A549 (cell line): ENCODE results near the gene EVC2.

ENCODE experiments used
- CTCF ChIP-seq: fragments of >200 bp; sonication (Bioruptor Twin); formaldehyde crosslinking; IDR thresholded peaks from 3 replicates; pipeline ENCODE4 v1.5.1; 2016
- POLR2A ChIP-seq: IDR thresholded peaks from 2 replicates; pipeline ENCODE4 v1.6.1; 2012; ENCODE audit warnings: mild to moderate bottlenecking, low read length
- SREBF2 ChIP-seq: fragments of 450-650 bp; IDR thresholded peaks from 2 replicates; pipeline ENCODE4 v1.6.1; 2014; ENCODE audit warnings: mild to moderate bottlenecking, moderate library complexity

GRCh38 chr4:5705647-5706320, 2.6 kb downstream of the EVC2 start:
- TF ChIP-seq CTCF (no peak), POLR2A (no peak), SREBF2 (no peak)
